K562 (cell line): ENCODE results near the gene RHEX. TPM values are rescaled to one million over a fixed set of nuclear protein-coding genes. Genes with fewer than 3 reads are reported as not detected.
A peak's percentile ranks its signal among the peaks of the same experiment; 100 is the strongest.

Experiments used
- ATAC-seq: fragments of 200-7000 bp; cut with Tn5 transposase; 3 replicates; pipeline ENCODE4 v1.9.1; 2020; ENCODE audit warnings: moderate library complexity
- BruUV-seq: library from RNA; stranded (reverse); fragments of 400-500 nt; replicated peaks from 2 replicates; lab custom pipeline; 2021; lab: Mats Ljungman, UMichigan
- CTCF ChIA-PET: fragments of 300-600 bp; formaldehyde crosslinking; extraction: SDS; loops from one replicate; lab custom pipeline; 2021; ENCODE audit warnings: low intra/inter-chr PET ratio; lab: Yijun Ruan, JAX
- POLR2A ChIA-PET: fragments of 300-600, 350-650 bp; sonication (Branson Sonifier 250); formaldehyde crosslinking; extraction: SDS; loops from one replicate; lab custom pipeline; 2021; ENCODE audit warnings: antibody characterized with exemption, inconsistent platforms; lab: Yijun Ruan, JAX
- DNase-seq, 4 experiments: peaks; one replicate each; pipeline versions ENCODE4 v3.0.0 to v3.0.0-alpha.2; 2011 to 2018; ENCODE audit warnings: low spot score in 3 of 4, mixed read lengths in 3 of 4; ENCODE audit errors: extremely low read depth in 1 of 4
- FAIRE-seq: peaks from 2 replicates; lab custom pipeline; 2011; peaks lifted over from hg19 to GRCh38; lab: Jason Lieb, UNC
- H2AFZ ChIP-seq: 2 replicates; pipeline ENCODE4 v1.6.0; 2011; ENCODE audit warnings: low read depth, low read length, control low read depth, inconsistent platforms
- H3K27ac ChIP-seq: fragments of 200-600 bp; 3 replicates; pipeline ENCODE4 v1.8.0; 2011; ENCODE audit warnings: low read depth, mild to moderate bottlenecking, control low read depth, inconsistent platforms, low read length, moderate library complexity, mixed read lengths; ENCODE audit errors: extremely low read depth
- H3K27me3 ChIP-seq, 2 experiments: fragments of 300-600 bp in 1 of 2; 2 replicates in 1 of 2; 3 replicates in 1 of 2; pipeline versions ENCODE4 v1.6.0 to v1.8.0; 2011; ENCODE audit warnings: inconsistent platforms in 2 of 2, low read length in 2 of 2, mild to moderate bottlenecking in 1 of 2, mixed read lengths in 1 of 2, moderate library complexity in 1 of 2; ENCODE audit not compliant: control insufficient read depth in 2 of 2, insufficient read depth in 2 of 2
- H3K36me3 ChIP-seq: fragments of 300-600 bp; 3 replicates; pipeline ENCODE4 v1.8.0; 2011; ENCODE audit warnings: mild to moderate bottlenecking, low read length, inconsistent platforms; ENCODE audit not compliant: control insufficient read depth, insufficient read depth
- H3K4me1 ChIP-seq, 2 experiments: fragments of 200-600 bp in 1 of 2; replicated peaks in 1 of 2; 2 replicates in 1 of 2; 3 replicates in 1 of 2; pipeline versions ENCODE4 v1.5.1 to v1.8.0; 2011; ENCODE audit warnings: inconsistent platforms in 2 of 2, low read length in 2 of 2, mild to moderate bottlenecking in 1 of 2, mixed read lengths in 1 of 2, moderate library complexity in 1 of 2; ENCODE audit not compliant: control insufficient read depth in 2 of 2, insufficient read depth in 2 of 2
- H3K4me2 ChIP-seq: 2 replicates; pipeline ENCODE4 v1.6.1; 2011; ENCODE audit warnings: low read length, control low read depth, inconsistent platforms, mixed read lengths; ENCODE audit not compliant: insufficient read depth
- H3K4me3 ChIP-seq: fragments of 200-600 bp; sonication (generic), shearing (Covaris generic); 2 replicates; pipeline ENCODE4 v1.5.1; 2016; ENCODE audit warnings: control low read depth, inconsistent platforms
- H3K79me2 ChIP-seq: fragments of 200-600 bp; 3 replicates; pipeline ENCODE4 v1.8.0; 2011; ENCODE audit warnings: low read length, inconsistent platforms; ENCODE audit not compliant: control insufficient read depth, insufficient read depth
- H3K9ac ChIP-seq, 2 experiments: 2 replicates each; pipeline versions ENCODE4 v1.6.0 to v1.6.1; 2011; ENCODE audit warnings: low read depth in 2 of 2, low read length in 2 of 2, control low read depth in 1 of 2, inconsistent platforms in 1 of 2, mild to moderate bottlenecking in 1 of 2, mixed read lengths in 1 of 2; ENCODE audit not compliant: insufficient read depth in 1 of 2
- H3K9me1 ChIP-seq: one replicate; pipeline ENCODE4 v1.6.0; 2011; ENCODE audit warnings: inconsistent platforms, mild to moderate bottlenecking, low read length, moderate library complexity; ENCODE audit not compliant: control insufficient read depth, insufficient read depth
- H3K9me3 ChIP-seq: replicated peaks from 2 replicates; pipeline ENCODE4 v1.5.1; 2011; ENCODE audit warnings: low read depth, low read length, inconsistent platforms; ENCODE audit not compliant: control insufficient read depth, insufficient read depth
- H4K20me1 ChIP-seq: replicated peaks from 2 replicates; pipeline ENCODE4 v1.6.1; 2011; ENCODE audit warnings: low read length, inconsistent platforms, mixed read lengths; ENCODE audit not compliant: control insufficient read depth, insufficient read depth
- CEBPG ChIP-seq, 3 experiments: fragments of 200-800 bp in 1 of 3; sonication (Bioruptor generic) in 1 of 3; sonication (generic) in 1 of 3; formaldehyde crosslinking in 1 of 3; IDR thresholded peaks in 2 of 3; conservative IDR thresholded peaks in 1 of 3; 2 replicates each; pipeline versions ENCODE4 v1.6.1 to v1.8.0; 2016 to 2022; ENCODE audit warnings: missing compliant biosample characterization in 2 of 3, missing genetic modification characterization in 2 of 3, mild to moderate bottlenecking in 1 of 3, missing genetic modification reagents in 1 of 3
- RBM17 ChIP-seq: fragments of 200-400 bp; formaldehyde crosslinking; IDR thresholded peaks from 2 replicates; pipeline ENCODE4 v1.6.1; 2017; ENCODE audit warnings: low read depth, mild to moderate bottlenecking, low read length, borderline replicate concordance
- SRSF7 ChIP-seq: fragments of 200-400 bp; formaldehyde crosslinking; optimal IDR thresholded peaks from 2 replicates; pipeline ENCODE3; 2017; ENCODE audit warnings: mild to moderate bottlenecking, low read depth, low read length
- ZNF217 ChIP-seq: sonication (generic); formaldehyde crosslinking; IDR thresholded peaks from 2 replicates; pipeline ENCODE4 v1.8.0; 2022; ENCODE audit warnings: mild to moderate bottlenecking, missing genetic modification reagents
- WGBS: fragments of 100-300 bp; shearing (Covaris generic); methylation state at CpG from one replicate; pipeline ENCODE4 v1.1.6; 2016; ENCODE audit warnings: low coverage, mixed read lengths; ENCODE audit not compliant: insufficient coverage; ENCODE audit errors: missing lambda C conversion rate; 5-methylcytosine and 5-hydroxymethylcytosine counted together
- in situ Hi-C: fragments of 300-500 bp; cut with MboI; formaldehyde crosslinking; loops from 4 replicates; pipeline ENCODE4 v1.15.0; 2018; ENCODE audit warnings: inconsistent platforms, mixed read lengths
- intact Hi-C: fragments of 100-400 bp; cut with micrococcal nuclease; formaldehyde crosslinking; loops from 2 replicates; pipeline ENCODE4 v1.14.2; 2022
- polyA plus RNA-seq, 8 experiments: library from polyadenylated mRNA; depleted of rRNA in 4 of 8; stranded (reverse) in 5 of 8; unstranded in 3 of 8; fragments of >200 nt; fragmentation: Nextera tagmentation in 2 of 8; fragmentation: Illumina TruSeq in 1 of 8; extraction: Ambion mirVana in 2 of 8; extraction: Trizol in 1 of 8; gene quantifications; 2 replicates each; pipeline versions ENCODE4 v1.2.1 to v1.2.3, GENCODE V29; 2011 to 2014; ENCODE audit warnings: inconsistent platforms in 1 of 8, missing spikeins in 1 of 8
- total RNA-seq, 7 experiments: library from RNA; depleted of rRNA in 6 of 7; stranded (reverse); fragments of >200 nt in 6 of 7; fragmentation: Illumina TruSeq in 2 of 7; extraction: Trizol in 2 of 7; gene quantifications; 2 replicates each; pipeline versions ENCODE4 v1.2.1 to v1.2.3, GENCODE V29; 2011 to 2021; ENCODE audit warnings: low replicate concordance in 1 of 7

The RHEX gene
- total and polyA plus RNA-seq, 9 of the 15 experiments (the other 6 are each of a cell fraction or from before 2014, with no cell fraction given) = not detected

- Histone ChIP-seq H3K9me3 (no peaks in the 10 kb centered on the region), H3K27ac (no peak overlapping the region), H4K20me1 (no peaks in the 10 kb centered on the region), H3K4me2 (no peak overlapping the region), H3K9me1 (no peaks in the 10 kb centered on the region), H3K9ac (no peak overlapping the region), H2AFZ (no peak overlapping the region), H3K36me3 (no peaks in the 10 kb centered on the region), H3K4me3 (no peak overlapping the region), H3K4me1 (peaks cover 0 to 8% of the 10 kb centered on the region in 2 experiments; a peak in 2 of 5 replicates), H3K27me3 (peaks cover 21 to 43% of the 10 kb centered on the region in 2 experiments), H3K79me2 (no peaks in the 10 kb centered on the region)
- intact Hi-C loops (no loop called here), in situ Hi-C loops (no loop called here)
- DNase-seq = no peak
- no peak for ATAC-seq
- CTCF ChIA-PET = no interaction called here
- WGBS = 0% methylated on average over 1 of the region's 1 CpG
- no peak for TF ChIP-seq SRSF7
- no peak for TF ChIP-seq RBM17
- TF ChIP-seq CEBPG (CRISPR knock-in tag; IDR thresholded peaks at IDR 0.05) = no peak
- TF ChIP-seq CEBPG (tag; conservative IDR thresholded peaks at IDR 0.05 in 1 of 2, IDR thresholded peaks at IDR 0.05 in 1 of 2) = peak in 1 of 2 experiments; percentile 84; a peak in 2 of 4 replicates
- no peak for TF ChIP-seq ZNF217 (CRISPR knock-in tag)
- no peak for FAIRE-seq
- no TSS peak for BruUV-seq
- POLR2A ChIA-PET = interaction anchor here (0.5 to 1.2 kb wide), 2 partner anchors 10 to 22 kb away, joined by 4 read pairs; no protein-coding TSS in a partner anchor
Measured at GRCh38 chr1:206079135-206079534, 26.2 kb downstream of the RHEX start.
